GM23338 (cell line): ENCODE data around the gene SLC5A2.

Experiments
- CTCF ChIP-seq, 2 experiments: fragments of 200-600 bp in 1 of 2; sonication (generic) in 1 of 2; conservative IDR thresholded peaks; 2 replicates each; pipeline versions ENCODE4 v1.5.1 to v1.6.1; 2016 to 2017; ENCODE audit warnings: antibody characterized with exemption in 2 of 2, low read depth in 2 of 2, mild to moderate bottlenecking in 2 of 2, moderate library complexity in 1 of 2
- EZH2 ChIP-seq: fragments of 200-600 bp; sonication (generic); IDR thresholded peaks from one replicate; pipeline ENCODE4 v1.8.0; 2017; ENCODE audit warnings: antibody characterized with exemption, mild to moderate bottlenecking, low read depth; ENCODE audit not compliant: unreplicated experiment
- NANOG ChIP-seq: IDR thresholded peaks from 2 replicates; pipeline ENCODE4 v1.6.1; 2016; ENCODE audit warnings: antibody characterized with exemption, borderline replicate concordance

GRCh38 chr16:31505483-31505882 lies 22.6 kb downstream of the SLC5A2 start:
- TF ChIP-seq EZH2, result no peak
- no peak for TF ChIP-seq CTCF (conservative IDR thresholded peaks at IDR 0.05; ENCODE audit: low read depth in 2 of 2)
- TF ChIP-seq NANOG, result no peak
